ENCODE measurements around the gene GPS1.

The GPS1 gene

DNA sequence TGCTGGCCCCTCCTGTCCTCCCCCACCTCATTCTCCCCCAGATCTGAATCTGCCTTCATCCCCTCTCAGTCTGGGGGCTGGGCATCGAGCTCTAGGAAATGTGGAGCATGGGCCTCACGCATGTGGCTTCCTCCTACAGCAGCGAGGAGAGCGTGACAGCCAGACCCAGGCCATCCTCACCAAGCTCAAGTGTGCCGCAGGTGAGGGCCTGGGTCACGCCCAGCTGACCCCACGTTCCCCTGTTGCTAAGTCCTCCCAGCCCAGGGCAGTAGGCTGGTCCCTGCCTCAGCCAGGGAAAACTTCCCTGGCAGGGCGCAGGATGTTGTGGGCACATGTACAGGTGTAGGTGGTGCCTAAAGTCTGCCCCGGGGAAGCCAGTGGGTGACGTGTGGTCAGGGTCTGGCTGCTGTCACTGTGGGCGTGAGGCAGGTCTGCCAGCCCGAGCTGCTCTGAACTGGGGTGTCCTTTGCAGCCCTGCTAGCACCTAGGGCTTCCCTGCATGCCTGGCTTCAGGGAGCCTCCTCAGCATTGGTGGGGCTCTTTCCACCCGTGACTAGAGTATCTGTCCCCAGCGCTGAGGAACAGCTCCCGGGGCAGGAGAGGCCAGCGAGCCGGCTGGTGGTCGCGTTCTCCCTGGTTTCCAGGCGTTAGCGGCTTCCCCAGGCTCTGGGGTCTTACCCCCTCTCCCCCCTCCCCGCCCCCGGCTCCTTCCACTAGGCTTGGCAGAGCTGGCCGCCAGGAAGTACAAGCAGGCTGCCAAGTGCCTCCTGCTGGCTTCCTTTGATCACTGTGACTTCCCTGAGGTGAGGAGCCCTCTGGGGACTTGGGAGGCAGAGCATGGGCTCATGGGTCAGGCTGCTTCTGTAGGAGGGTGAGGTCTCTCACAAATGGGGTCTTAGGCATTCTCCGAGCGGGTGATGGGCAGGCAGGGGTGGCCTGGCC is 3.6 kb downstream of the GPS1 start:
- TF ChIP-seq JUND (IDR thresholded peaks at IDR 0.05; ENCODE audit: low read depth), result no peak
- in situ Hi-C loops (cut with HindIII; ENCODE audit: low pct_unique_long_range_greater_than_20kb, low sequenced_read_pairs), result no loop called here
- no peak for DNase-seq (ENCODE audit: low read depth in 1 of 2, low spot score in 1 of 2)

DNA sequence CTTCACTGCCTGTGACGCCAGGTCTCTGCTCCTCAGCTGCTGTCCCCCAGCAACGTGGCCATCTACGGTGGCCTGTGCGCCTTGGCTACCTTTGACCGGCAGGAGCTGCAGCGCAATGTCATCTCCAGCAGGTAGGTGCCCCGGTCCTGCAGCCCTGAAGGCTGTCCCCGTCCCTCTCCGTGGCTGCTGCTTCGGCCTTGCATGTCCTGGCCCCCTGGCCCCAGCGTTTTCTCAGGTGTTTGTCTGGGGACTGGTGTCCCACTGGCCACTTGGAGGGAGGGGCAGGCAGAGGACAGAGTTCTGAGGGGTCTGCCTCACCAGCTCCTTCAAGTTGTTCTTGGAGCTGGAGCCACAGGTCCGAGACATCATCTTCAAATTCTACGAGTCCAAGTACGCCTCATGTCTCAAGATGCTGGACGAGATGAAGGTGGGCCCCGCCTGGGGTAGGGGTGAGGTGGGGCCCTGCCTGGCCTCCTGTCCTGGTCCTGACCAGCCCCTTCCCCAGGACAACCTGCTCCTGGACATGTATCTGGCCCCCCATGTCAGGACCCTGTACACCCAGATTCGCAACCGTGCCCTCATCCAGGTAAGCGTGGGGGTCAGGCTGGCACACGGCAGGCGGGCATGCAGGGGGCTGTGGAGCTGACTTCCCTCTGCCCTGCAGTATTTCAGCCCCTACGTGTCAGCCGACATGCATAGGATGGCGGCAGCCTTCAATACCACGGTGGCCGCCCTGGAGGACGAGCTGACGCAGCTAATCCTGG is 4.4 kb downstream of the GPS1 start:
- in situ Hi-C loops (cut with HindIII; ENCODE audit: low pct_unique_long_range_greater_than_20kb, low sequenced_read_pairs), result no loop called here
- TF ChIP-seq JUND (IDR thresholded peaks at IDR 0.05; ENCODE audit: low read depth), result no peak
- DNase-seq (ENCODE audit: low read depth in 1 of 2, low spot score in 1 of 2), result no peak

DNA sequence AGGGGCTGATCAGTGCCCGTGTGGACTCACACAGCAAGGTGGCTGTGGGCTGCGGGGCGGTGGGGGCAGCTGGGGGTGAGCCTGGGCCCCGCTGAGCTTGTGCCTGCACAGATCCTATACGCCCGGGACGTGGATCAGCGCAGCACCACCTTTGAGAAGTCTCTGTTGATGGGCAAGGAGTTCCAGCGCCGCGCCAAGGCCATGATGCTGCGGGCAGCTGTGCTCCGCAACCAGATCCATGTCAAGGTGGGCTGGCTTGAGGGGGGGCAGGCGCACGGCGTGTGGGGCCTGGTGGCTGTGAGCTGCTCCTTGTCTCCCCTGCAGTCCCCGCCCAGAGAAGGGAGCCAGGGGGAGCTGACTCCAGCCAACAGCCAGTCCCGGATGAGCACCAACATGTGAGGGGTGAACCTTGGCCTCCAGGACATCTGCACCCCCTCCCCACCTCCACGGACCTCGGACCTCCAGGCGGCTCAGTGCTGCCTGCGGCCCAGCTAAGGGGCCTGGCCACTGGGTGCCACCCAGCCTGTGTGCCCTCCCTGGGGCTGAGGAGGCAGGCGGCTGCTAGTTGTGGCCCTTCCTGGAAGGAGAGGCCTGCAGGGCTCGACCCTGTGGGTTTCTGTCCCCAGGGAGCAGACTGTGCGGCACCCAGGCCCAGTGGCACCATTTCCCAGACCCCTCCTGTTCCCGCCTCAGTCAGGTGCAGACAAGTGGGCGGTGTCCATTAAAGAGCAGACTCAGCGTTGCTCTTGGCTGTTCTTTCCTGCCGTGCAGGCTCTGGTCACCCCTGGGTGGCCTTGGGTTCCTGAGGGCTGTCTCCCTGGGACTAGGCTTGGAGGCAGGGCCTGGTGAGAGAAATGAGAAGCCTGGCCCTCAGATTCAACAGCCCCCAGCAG is 5.3 kb downstream of the GPS1 start:
- no peak for DNase-seq (ENCODE audit: low read depth in 1 of 2, low spot score in 1 of 2)
- TF ChIP-seq JUND (IDR thresholded peaks at IDR 0.05; ENCODE audit: low read depth), result no peak
- in situ Hi-C loops (cut with HindIII; ENCODE audit: low pct_unique_long_range_greater_than_20kb, low sequenced_read_pairs), result no loop called here

DNA sequence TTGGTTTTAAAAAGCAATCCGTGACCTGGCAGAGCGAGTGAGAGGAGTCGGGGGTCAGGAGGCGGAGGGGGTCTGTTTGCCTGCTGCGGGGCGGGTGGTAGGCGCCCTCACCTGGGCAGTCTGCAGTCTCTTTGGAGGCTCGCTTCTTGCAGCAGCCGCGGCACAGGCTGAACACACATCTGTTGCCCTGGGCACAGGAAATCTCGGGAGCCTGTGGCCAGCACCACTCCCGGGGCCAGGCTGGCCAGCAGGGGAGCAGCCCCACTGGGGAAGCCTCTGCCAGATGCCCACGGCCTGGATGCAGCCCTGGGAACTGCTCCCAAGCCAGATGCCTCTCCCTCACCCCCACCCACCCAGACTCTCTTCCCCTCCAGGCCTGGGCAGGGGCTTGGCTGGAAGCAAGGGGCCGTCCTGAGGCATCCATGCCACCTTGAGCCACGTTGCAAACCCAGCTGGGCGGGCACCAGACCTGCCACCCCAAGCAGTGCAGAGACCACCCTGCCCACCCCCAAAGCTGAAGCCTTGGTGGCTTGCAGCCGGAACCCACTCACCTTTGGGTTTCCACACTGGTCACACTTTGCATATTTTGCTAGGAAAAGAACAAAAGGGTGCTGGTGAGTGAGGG is 6.6 kb downstream of the GPS1 start:
- DNase-seq (ENCODE audit: low read depth in 1 of 2, low spot score in 1 of 2), result no peak
- TF ChIP-seq JUND (IDR thresholded peaks at IDR 0.05; ENCODE audit: low read depth), result no peak
- in situ Hi-C loops (cut with HindIII; ENCODE audit: low pct_unique_long_range_greater_than_20kb, low sequenced_read_pairs), result no loop called here

DNA sequence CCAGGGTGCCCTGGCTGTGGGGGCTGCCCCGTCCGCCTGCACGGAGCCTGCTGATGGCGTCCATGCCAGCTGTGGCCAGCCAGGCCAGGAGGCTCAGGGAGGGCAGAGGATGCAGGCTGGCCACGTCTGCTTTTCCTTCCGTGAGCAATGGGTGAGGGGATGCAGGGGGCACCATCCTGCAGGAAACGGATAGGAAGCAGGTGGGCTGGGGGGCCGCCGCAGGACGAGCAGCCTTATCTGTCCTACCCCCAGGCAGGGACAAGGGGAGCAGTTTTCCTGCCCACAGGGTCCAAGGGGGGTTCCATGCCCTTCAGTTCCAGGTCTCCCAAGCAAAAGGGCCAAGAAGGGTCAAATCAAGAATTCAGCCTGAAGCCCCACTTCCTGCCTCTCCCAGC is 7.2 kb downstream of the GPS1 start:
- in situ Hi-C loops (cut with HindIII; ENCODE audit: low pct_unique_long_range_greater_than_20kb, low sequenced_read_pairs), result no loop called here
- TF ChIP-seq JUND (IDR thresholded peaks at IDR 0.05; ENCODE audit: low read depth), result no peak
- no peak for DNase-seq (ENCODE audit: low read depth in 1 of 2, low spot score in 1 of 2)

DNA sequence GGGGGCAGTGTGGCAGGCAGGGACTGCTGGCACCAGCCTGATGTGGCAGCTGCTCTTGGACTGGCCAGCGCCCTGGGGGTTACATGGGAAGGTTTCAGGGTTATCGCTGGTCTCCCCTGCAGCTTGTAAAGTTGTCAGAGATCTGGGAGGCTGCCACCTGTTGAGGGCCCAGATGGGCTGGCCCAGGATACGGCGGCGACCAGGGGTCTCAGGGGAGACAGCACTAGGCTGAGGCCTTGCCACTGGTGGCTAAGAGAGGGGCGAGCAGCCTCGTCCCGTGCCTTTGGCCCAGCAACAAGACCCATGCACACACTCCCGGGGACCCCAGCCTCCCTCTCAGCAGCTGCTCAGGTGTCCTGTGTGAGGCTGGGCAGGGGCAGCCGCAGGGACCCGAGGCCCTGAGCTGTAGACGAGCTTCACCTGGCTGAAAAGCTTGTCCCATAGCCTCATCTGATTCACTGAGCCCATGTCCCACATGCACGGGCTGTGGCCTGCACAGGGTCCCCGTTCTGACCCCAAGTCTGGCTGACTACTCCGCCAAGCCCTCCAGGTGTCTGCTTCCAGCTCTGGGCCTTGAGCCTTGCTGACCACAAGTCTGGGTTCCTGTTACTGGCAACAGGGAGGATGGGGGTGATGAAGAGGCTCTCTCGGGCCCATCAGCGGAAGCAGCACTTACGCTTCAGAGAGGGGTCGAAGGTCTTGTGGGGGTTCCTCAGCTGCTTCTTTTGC is 7.7 kb downstream of the GPS1 start:
- no peak for TF ChIP-seq JUND (IDR thresholded peaks at IDR 0.05; ENCODE audit: low read depth)
- DNase-seq (ENCODE audit: low read depth in 1 of 2, low spot score in 1 of 2), result no peak

DNA sequence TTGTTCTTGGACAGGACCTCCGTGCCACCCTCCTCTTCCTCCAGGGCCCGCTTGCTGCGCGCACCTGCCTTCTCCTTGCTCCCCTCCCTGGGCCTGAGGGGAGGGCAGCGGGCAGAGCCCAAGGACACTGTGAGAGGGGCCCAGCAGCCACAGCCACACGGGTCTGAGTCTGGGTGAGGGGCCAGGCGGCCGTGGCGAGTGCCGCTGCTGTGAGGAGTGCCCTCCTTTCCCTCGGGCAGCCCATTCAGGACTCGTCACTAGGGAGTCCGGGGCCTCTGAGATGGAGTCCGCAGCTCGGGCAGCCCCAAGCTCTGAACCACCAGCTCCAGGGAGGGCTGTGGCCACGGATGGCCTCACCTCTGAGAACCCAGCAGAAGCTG is 8.3 kb downstream of the GPS1 start:
- no peak for TF ChIP-seq JUND (IDR thresholded peaks at IDR 0.05; ENCODE audit: low read depth)
- DNase-seq (ENCODE audit: low read depth in 1 of 2, low spot score in 1 of 2), result no peak
- in situ Hi-C loops (cut with HindIII; ENCODE audit: low pct_unique_long_range_greater_than_20kb, low sequenced_read_pairs), result no loop called here

More for the DNA sequence above, 7.7 kb downstream of the GPS1 start:
- in situ Hi-C loops (cut with HindIII; ENCODE audit: low pct_unique_long_range_greater_than_20kb, low sequenced_read_pairs), result no loop called here

DNA sequence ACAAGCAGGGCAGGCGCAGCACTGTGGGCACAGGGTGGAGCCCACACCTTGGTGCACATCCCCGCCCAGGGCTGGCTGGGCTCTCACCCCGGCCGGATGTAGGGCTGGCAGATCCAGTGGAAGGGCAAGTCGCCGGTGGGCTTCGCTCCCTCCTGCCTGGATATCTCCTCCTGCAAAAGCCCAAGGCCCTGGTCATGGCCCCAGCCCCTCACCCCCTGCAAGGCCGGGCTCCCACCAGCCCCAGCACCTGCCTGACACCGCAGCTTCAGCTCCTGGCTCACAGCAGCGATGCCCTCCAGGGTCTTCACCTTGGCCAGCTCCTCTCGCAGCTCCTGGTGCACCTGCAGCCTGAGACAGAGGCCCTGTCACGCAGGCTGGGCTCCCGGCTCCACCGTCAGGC is 8.9 kb downstream of the GPS1 start:
- in situ Hi-C loops (cut with HindIII; ENCODE audit: low pct_unique_long_range_greater_than_20kb, low sequenced_read_pairs), result no loop called here
- DNase-seq (ENCODE audit: low read depth in 1 of 2, low spot score in 1 of 2), result no peak
- no peak for TF ChIP-seq JUND (IDR thresholded peaks at IDR 0.05; ENCODE audit: low read depth)

DNA sequence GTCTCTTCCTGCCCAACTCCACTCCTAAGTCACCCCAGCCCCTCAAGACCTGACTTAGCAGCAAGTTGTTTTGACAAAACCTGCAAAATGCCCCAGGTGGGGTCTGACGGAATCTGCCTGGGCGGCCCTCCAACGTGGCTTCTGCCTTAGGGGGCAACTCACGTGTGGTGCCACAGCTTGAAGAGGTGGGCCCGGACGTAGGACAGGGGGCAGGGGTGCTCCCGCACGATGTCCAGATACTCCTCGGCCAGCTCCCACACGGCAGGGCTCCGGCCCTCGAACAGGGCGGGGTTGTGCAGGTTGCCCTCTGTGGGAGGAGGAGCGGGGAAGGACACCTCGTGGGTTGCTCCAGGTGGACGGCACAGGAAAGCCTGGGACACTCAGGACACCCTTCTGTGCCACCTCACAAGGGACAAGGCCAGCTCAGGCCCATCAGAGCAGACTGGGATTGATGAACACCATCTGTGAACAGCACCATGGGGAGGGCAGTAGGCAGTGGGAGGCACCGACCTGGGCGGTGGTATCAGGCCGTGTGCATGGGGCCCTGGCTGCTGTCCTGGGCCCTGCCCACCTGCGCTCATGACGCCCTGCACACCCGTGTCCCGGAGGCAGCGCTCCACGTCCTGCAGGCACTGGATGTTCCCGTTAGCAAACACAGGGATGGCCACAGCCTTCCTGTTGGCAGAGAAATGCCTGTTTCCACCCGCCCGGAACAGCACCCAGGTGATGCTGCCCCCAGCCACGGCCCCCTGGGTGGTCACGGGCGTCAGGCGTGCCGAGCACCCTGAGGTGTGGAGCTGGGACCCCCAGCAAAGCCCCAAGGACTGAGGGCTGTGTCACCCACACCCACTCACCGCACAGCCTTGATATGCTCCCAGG is 9.6 kb downstream of the GPS1 start:
- no peak for DNase-seq (ENCODE audit: low read depth in 1 of 2, low spot score in 1 of 2)
- TF ChIP-seq JUND (IDR thresholded peaks at IDR 0.05; ENCODE audit: low read depth), result no peak
- in situ Hi-C loops (cut with HindIII; ENCODE audit: low pct_unique_long_range_greater_than_20kb, low sequenced_read_pairs), result no loop called here

DNA sequence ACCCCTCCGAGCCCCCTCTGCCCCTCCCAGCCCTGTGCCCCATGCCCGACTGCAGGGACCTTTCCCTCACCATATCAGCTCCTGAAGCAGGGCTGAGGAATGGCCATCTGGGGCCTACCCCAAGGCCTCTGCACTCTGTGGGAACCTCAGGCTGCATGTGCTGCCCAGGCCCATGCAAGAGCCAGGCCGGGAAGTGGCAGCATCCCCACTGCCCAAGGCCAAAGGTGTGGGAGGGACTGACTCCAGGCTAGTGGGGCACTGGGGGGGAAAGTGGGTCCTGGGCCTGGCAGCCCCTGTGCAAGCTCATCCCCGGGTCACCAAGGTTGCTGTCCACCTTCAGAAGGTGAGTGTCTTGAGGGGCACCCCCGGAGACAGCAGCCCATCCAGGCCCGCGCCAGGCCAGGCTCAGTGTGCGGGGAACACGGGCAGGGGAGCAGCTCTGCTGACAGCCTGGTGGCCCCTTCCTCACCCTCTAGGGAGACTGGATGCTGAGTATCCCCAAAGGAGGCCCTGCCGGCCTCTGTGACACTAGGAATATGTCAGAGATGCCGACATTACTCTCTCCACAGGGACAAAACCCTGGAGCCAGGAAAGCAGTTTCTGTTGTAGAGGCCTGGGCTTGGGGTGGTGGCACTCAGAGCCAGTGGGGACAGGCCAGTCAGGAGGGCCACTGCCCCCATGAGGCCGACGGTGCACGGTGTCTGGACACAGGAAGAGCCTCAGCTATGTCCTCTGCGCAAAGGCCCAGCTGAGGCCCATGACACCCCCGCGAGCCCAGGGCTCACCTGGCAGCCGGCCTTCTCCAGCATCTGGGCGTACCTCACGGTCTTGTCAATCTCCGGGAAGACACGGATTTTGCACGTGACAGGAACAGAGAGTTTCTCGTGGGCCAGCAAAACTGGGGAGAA is 10.6 kb downstream of the GPS1 start:
- no peak for TF ChIP-seq JUND (IDR thresholded peaks at IDR 0.05; ENCODE audit: low read depth)
- in situ Hi-C loops (cut with HindIII; ENCODE audit: low pct_unique_long_range_greater_than_20kb, low sequenced_read_pairs), result no loop called here
- no peak for DNase-seq (ENCODE audit: low read depth in 1 of 2, low spot score in 1 of 2)
